ENCODE data around the gene KRTAP5-3. TPM values are rescaled to one million over a fixed set of nuclear protein-coding genes. Genes with fewer than 3 reads are reported as not detected.
"Not testable (repeated sequence)": the region's sequence is repeated elsewhere in the genome, so short reads cannot be mapped to it uniquely, and the experiment has no call there.

Gene KRTAP5-3
- total RNA-seq, 1 donor from 2014 or later = not detected

DNA sequence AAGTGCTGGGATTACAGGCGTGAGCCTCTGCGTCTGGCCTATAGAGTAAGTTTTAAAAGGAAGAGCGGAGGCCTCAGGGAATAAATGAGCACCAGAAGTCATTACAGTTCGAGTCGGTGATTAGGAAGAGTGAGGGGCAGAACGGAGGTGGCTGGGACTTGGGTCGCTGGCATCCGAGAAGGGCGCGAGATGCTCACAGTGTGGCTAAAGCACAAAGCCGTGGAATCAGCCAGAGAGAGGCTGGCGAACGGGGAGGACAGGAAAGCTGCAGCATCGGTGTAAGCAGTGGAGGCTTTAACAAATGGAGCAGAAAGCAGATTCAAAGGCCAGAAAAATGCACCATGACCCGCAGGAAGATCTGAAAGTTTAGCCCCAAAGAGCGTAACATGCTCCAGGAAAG, 16.4 kb upstream of the KRTAP5-3 start:
- DNase-seq (ENCODE audit: low spot score in 2 of 2) = no peak
- FAIRE-seq = no peak

DNA sequence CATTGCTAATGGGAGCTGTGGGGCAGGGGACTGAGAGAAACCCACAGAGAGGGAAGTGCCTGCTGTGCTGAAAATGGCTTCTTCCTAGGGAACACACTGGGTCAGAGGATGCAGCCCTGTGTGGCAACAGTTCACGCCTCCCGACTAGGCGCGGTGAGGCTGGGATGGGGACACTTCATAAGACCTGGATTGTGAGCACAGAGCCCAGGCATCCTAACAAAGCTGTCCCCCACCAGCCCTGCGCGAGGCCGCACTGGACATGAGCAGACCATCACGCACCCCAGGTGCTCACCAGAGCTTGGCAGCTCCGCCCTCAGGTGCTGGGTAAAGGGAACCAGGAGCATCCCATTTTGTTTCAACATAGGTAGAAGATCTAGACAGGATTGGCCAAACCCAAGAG, 15.5 kb upstream of the KRTAP5-3 start:
- DNase-seq (ENCODE audit: low spot score in 2 of 2) = no peak
- FAIRE-seq = no peak

- no peak for DNase-seq (ENCODE audit: low spot score in 2 of 2)
- no peak for FAIRE-seq
Observed at GRCh38 chr11:1622086-1622485, 13.8 kb upstream of the KRTAP5-3 start, which contains the start of gene KRTAP5-4. Gene KRTAP5-4 (minus strand): TSS chr11:1622138. CDS start chr11:1622093, 45 bp downstream.

DNA sequence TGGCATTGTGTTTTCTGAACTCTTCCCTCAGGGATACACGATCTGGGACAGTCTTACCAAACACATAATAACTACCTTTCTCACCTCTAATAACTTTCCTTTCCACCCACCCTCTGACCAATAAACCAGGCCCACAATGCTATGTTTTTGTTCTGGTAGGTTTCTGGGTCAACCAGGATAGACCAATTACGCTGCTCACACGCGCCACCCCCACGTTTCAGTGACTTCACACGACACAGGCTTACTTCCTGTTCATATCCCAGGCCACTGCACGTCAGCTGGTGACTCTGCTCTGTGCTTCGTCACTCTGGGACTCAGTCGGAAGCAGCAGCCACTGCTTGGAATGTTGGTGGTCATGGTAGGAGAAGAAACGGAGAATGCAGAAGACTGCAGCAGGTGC, 11.2 kb upstream of the KRTAP5-3 start:
- FAIRE-seq (no peak), DNase-seq (ENCODE audit: low spot score in 2 of 2) (no peak)

- FAIRE-seq = no peak
- no peak for DNase-seq (ENCODE audit: low spot score in 2 of 2)
Observed at GRCh38 chr11:1618231-1618630, 10.0 kb upstream of the KRTAP5-3 start.

GRCh38 chr11:1607901-1608300, 362 bp downstream of the KRTAP5-3 start:
- DNase-seq (ENCODE audit: low spot score in 2 of 2) = not testable (repeated sequence)

GRCh38 chr11:1607156-1607845, 962 bp downstream of the KRTAP5-3 start:
- DNase-seq (ENCODE audit: low spot score in 2 of 2); FAIRE-seq: not testable (repeated sequence)

More at GRCh38 chr11:1607901-1608300, 362 bp downstream of the KRTAP5-3 start:
- FAIRE-seq = not testable (repeated sequence)

- not testable (repeated sequence) for DNase-seq (ENCODE audit: low spot score in 2 of 2); FAIRE-seq
Observed at GRCh38 chr11:1605923-1606322, 2.3 kb downstream of the KRTAP5-3 start.

GRCh38 chr11:1604711-1605110, 3.6 kb downstream of the KRTAP5-3 start:
- DNase-seq (ENCODE audit: low spot score in 2 of 2) (no peak), FAIRE-seq (no peak)

- FAIRE-seq (no peak), DNase-seq (ENCODE audit: low spot score in 2 of 2) (no peak)
Observed at GRCh38 chr11:1604181-1604580, 4.1 kb downstream of the KRTAP5-3 start.

- FAIRE-seq (no peak), DNase-seq (ENCODE audit: low spot score in 2 of 2) (no peak)
Observed at GRCh38 chr11:1603629-1604028, 4.6 kb downstream of the KRTAP5-3 start.

GRCh38 chr11:1601663-1602062, 6.6 kb downstream of the KRTAP5-3 start:
- not testable (repeated sequence) for FAIRE-seq; DNase-seq (ENCODE audit: low spot score in 2 of 2)

DNA sequence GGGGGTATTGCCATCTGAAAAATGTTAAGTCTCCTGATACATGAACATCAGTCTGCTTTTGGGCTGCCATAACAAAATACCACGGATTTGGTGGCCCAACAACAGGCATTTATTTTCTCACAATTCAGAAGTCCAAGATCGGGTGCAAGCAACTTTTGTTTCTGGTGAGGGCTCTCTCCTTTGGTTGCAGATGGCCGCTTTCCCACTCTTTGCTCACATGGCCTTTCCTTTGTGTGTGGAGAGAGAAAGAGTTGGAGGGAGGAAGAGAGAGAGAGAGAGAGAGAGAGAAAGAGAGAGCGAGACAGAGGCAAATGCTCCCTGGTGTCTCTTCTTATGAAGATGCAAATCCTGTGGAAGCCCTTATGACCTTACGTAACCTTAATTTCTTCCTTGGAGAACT, 7.6 kb downstream of the KRTAP5-3 start:
- DNase-seq (ENCODE audit: low spot score in 2 of 2) = no peak
- FAIRE-seq = no peak

DNA sequence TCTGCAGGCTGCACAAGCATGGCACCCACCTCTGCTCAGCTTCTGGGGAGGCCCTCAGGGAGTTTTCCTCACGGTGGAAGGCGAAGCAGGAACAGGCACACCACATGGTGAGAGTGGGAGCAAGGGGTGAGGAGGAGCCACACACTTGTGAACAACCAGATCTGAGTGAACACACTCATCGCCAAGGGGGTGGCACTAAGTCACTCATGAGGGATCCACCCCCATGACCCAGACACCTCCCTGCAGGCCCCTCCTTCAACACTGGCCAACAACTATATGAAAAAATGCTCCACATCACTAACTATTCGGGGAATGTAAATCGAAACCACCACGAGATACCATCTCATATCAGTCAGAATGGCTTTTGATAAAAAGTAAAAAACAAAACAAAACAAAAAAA, 9.4 kb downstream of the KRTAP5-3 start:
- FAIRE-seq (no peak), DNase-seq (ENCODE audit: low spot score in 2 of 2) (no peak)

- not testable (repeated sequence) for DNase-seq (ENCODE audit: low spot score in 2 of 2); FAIRE-seq
Observed at GRCh38 chr11:1598406-1598805, 9.9 kb downstream of the KRTAP5-3 start.

DNA sequence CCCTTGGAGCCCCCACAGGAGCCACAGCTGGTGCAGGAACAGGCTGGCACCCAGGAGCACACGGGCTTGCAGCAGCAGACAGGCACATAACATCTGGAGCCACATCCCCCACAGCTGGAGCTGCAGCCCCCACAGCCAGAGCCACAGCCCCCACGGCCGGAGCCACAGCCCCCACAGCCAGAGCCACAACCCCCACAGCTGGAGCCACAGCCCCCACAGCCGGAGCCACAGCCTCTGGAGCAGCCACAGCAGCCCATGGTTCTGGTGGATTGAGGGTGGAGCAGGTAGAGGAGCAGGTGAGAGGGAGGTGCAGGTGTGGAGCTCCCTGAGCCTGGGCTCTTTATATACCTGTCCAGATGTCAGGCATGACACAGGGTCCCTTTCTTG, 10.3 kb downstream of the KRTAP5-3 start, which contains the start of gene KRTAP5-2:
TSS of gene KRTAP5-2 (minus strand) at position 301 of the 387 bp plus-strand sequence. CDS start at position 257, 44 bp downstream.
- no peak for DNase-seq (ENCODE audit: low spot score in 2 of 2)

DNA sequence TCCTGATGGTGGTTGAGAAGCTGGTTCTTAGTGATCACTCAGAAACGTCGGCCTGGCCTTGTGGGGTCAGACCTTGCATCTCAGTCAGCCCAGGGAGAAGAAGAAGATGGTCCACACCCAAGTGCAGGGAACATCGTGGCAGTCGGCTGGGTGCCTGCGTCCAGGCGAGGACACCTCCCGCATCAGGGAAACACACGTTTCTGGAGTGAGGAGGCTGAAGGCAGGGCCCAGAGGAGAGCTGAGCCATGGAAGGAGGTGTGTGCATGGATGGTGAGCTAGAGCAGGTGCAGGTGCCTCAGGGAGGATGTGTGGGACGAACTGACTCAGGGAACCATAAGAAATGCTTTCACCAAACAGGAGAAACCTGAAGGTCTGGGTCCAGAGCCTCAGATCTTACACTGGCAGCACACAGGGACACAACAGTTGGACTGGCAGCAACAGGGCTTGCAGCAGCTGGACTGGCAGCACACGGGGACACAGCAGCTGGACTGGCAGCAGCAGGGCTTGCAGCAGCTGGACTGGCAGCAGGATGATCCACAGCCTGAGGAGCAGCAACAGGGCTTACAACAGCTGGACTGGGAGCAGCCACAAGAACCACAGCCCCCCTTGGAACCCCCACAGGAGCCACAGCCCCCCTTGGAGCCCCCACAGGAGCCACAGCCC, 10.8 kb downstream of the KRTAP5-3 start:
- DNase-seq (ENCODE audit: low spot score in 2 of 2) (no peak), FAIRE-seq (no peak)

More for the DNA sequence above, 10.3 kb downstream of the KRTAP5-3 start, which contains the start of gene KRTAP5-2:
- no peak for FAIRE-seq

GRCh38 chr11:1596576-1597121, 11.6 kb downstream of the KRTAP5-3 start:
- not testable (repeated sequence) for FAIRE-seq; DNase-seq (ENCODE audit: low spot score in 2 of 2)

DNA sequence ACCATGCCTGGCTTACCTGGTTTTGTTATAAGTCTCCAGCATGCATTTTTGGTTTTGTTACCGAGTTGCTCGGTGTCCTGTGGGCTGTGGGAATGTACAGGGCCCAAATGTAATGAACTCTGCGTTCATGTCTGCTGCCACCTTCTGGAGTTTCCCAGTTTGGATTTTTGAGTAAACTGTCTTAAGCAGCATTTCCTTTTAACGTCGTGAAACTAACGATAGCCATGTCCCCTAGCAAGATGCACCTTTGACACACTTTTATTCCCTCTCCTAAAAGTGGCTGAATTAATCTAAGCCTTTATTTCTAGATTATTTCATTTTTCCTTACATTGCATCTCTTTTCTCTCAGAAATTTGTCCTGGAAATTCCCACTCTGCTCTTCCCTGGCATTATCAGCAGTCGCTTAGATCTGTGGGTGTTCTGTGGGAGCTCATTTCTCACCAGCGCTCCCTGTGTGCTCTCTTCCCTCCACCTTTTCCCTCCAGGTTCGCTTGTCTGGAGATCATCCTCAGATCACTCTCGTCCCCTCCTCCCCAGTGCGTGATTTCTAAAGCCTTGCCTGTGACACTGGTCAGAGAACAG, 12.2 kb downstream of the KRTAP5-3 start:
- DNase-seq (ENCODE audit: low spot score in 2 of 2); FAIRE-seq: not testable (repeated sequence)

DNA sequence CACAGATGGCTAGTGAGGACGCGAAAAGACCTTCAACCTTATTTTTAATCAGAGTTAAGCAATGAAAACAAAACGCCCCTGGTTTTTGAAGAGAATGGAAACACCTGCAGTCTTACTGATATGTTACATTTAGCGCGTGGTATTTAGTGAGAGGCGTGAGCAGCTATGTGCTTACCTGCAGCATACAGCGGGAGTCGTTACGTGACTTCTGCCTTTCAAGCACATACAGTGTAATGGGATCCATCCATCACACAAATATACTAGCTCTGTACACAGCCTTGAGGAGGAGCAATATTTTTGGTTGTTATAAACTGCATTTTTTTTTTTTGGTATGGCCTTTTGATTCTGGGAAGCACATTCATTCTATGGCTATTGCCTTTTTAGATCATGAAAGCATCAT, 15.6 kb downstream of the KRTAP5-3 start:
- DNase-seq (ENCODE audit: low spot score in 2 of 2) = no peak
- FAIRE-seq = no peak

- no peak for FAIRE-seq
- no peak for DNase-seq (ENCODE audit: low spot score in 2 of 2)
Observed at GRCh38 chr11:1589996-1590395, 18.3 kb downstream of the KRTAP5-3 start.

All from frontal cortex (tissue), 4 donors.